Measurements from ENCODE around the gene STX17.
"Not testable (repeated sequence)": the region's sequence is repeated elsewhere in the genome, so short reads cannot be mapped to it uniquely, and the experiment has no call there.

Gene STX17

GRCh38 chr9:99906403-99907207 is at the start of gene STX17:
Gene STX17 (plus strand): TSS chr9:99906654. CDS start chr9:99915240, 8,586 bp downstream.
- DNase-seq (ENCODE audit: low spot score): peak; percentile 80

- not testable (repeated sequence) for DNase-seq (ENCODE audit: low spot score)
Observed at GRCh38 chr9:99857576-99857975, 48.9 kb upstream of the STX17 start.

- no peak for DNase-seq (ENCODE audit: low spot score)
Observed at GRCh38 chr9:99858087-99858486, 48.4 kb upstream of the STX17 start.

- DNase-seq (ENCODE audit: low spot score): no peak
Observed at GRCh38 chr9:99859243-99859980, 47.0 kb upstream of the STX17 start.

- DNase-seq (ENCODE audit: low spot score): no peak
Observed at GRCh38 chr9:99860266-99860665, 46.2 kb upstream of the STX17 start.

GRCh38 chr9:99863955-99864354 is 42.5 kb upstream of the STX17 start:
- no peak for DNase-seq (ENCODE audit: low spot score)

- DNase-seq (ENCODE audit: low spot score): no peak
Observed at GRCh38 chr9:99866398-99866797, 40.1 kb upstream of the STX17 start.

GRCh38 chr9:99867536-99867935 is 38.9 kb upstream of the STX17 start:
- DNase-seq (ENCODE audit: low spot score): no peak

GRCh38 chr9:99867968-99868367 is 38.5 kb upstream of the STX17 start:
- DNase-seq (ENCODE audit: low spot score): no peak

- DNase-seq (ENCODE audit: low spot score): no peak
Observed at GRCh38 chr9:99868845-99869244, 37.6 kb upstream of the STX17 start.

GRCh38 chr9:99870126-99870525 is 36.3 kb upstream of the STX17 start:
- DNase-seq (ENCODE audit: low spot score): no peak

- DNase-seq (ENCODE audit: low spot score): no peak
Observed at GRCh38 chr9:99873531-99873930, 32.9 kb upstream of the STX17 start.

- no peak for DNase-seq (ENCODE audit: low spot score)
Observed at GRCh38 chr9:99873943-99874584, 32.4 kb upstream of the STX17 start.

- DNase-seq (ENCODE audit: low spot score): no peak
Observed at GRCh38 chr9:99876190-99876589, 30.3 kb upstream of the STX17 start.

- DNase-seq (ENCODE audit: low spot score): no peak
Observed at GRCh38 chr9:99878651-99879050, 27.8 kb upstream of the STX17 start.

GRCh38 chr9:99881769-99882168 is 24.7 kb upstream of the STX17 start:
- no peak for DNase-seq (ENCODE audit: low spot score)

GRCh38 chr9:99885747-99886146 is 20.7 kb upstream of the STX17 start:
- DNase-seq (ENCODE audit: low spot score): no peak

GRCh38 chr9:99889120-99889519 is 17.3 kb upstream of the STX17 start:
- no peak for DNase-seq (ENCODE audit: low spot score)

GRCh38 chr9:99894826-99895225 is 11.6 kb upstream of the STX17 start:
- DNase-seq (ENCODE audit: low spot score): no peak

GRCh38 chr9:99895510-99895909 is 10.9 kb upstream of the STX17 start:
- no peak for DNase-seq (ENCODE audit: low spot score)

GRCh38 chr9:99896119-99896518 is 10.3 kb upstream of the STX17 start:
- DNase-seq (ENCODE audit: low spot score): no peak

GRCh38 chr9:99903393-99903792 is 3.1 kb upstream of the STX17 start:
- no peak for DNase-seq (ENCODE audit: low spot score)

GRCh38 chr9:99905833-99906402 is 536 bp upstream of the STX17 start:
- DNase-seq (ENCODE audit: low spot score): peak; percentile 6

All from putamen (tissue), 1 donor.